HG02623 (cell line): ENCODE data around the gene ZNF70.

Experiments
- ATAC-seq: cut with Tn5 transposase; IDR thresholded peaks from one replicate; pipeline ENCODE4 v1.9.1; 2021; ENCODE audit warnings: moderate library complexity; ENCODE audit not compliant: unreplicated experiment

Gene ZNF70

GRCh38 chr22:23750714-23751440 lies at the start of gene ZNF70:
TSS of gene ZNF70 (minus strand) at chr22:23751112. CDS start at chr22:23745140, 5,972 bp downstream.
- ATAC-seq, result peak; percentile 74

GRCh38 chr22:23796461-23796860 lies 45.5 kb upstream of the ZNF70 start:
- no peak for ATAC-seq

- ATAC-seq, result no peak
These were observed 42.4 kb upstream of the ZNF70 start for GRCh38 chr22:23793326-23793725.

- no peak for ATAC-seq
These were observed 41.1 kb upstream of the ZNF70 start for GRCh38 chr22:23791738-23792645.

- ATAC-seq, result no peak
These were observed 40.2 kb upstream of the ZNF70 start for GRCh38 chr22:23790819-23791737.

- no peak for ATAC-seq
These were observed 38.7 kb upstream of the ZNF70 start for GRCh38 chr22:23789638-23790037.

- ATAC-seq, result no peak
These were observed 38.2 kb upstream of the ZNF70 start for GRCh38 chr22:23789121-23789520.

GRCh38 chr22:23787910-23788309 lies 37.0 kb upstream of the ZNF70 start:
- ATAC-seq, result no peak

- no peak for ATAC-seq
These were observed 36.6 kb upstream of the ZNF70 start for GRCh38 chr22:23787600-23787896.

- ATAC-seq, result peak; percentile 59
These were observed 36.1 kb upstream of the ZNF70 start, which contains the start of gene SMARCB1 for GRCh38 chr22:23786752-23787599. TSS of gene SMARCB1 (plus strand) at chr22:23786966. CDS start at chr22:23787170, 204 bp downstream.

GRCh38 chr22:23786261-23786710 lies 35.4 kb upstream of the ZNF70 start:
- ATAC-seq, result no peak

GRCh38 chr22:23784215-23784732 lies 33.4 kb upstream of the ZNF70 start:
- ATAC-seq, result no peak

- ATAC-seq, result no peak
These were observed 32.6 kb upstream of the ZNF70 start for GRCh38 chr22:23783265-23784150.

- no peak for ATAC-seq
These were observed 31.8 kb upstream of the ZNF70 start for GRCh38 chr22:23782703-23783102.

- no peak for ATAC-seq
These were observed 31.3 kb upstream of the ZNF70 start for GRCh38 chr22:23782252-23782651.

GRCh38 chr22:23781511-23782183 lies 30.7 kb upstream of the ZNF70 start:
- ATAC-seq, result no peak

GRCh38 chr22:23781065-23781464 lies 30.2 kb upstream of the ZNF70 start:
- ATAC-seq, result no peak

- ATAC-seq, result no peak
These were observed 29.3 kb upstream of the ZNF70 start for GRCh38 chr22:23780146-23780748.
